CMK (cell line): ENCODE data around the gene XPO4.
"Not testable (repeated sequence)": the region's sequence is repeated elsewhere in the genome, so short reads cannot be mapped to it uniquely, and the experiment has no call there.

ENCODE experiments used
- DNase-seq: peaks from one replicate; pipeline ENCODE4 v3.0.0-alpha.2; 2010; ENCODE audit warnings: low read depth

Gene XPO4

GRCh38 chr13:20902438-20903163 is at the start of gene XPO4:
XPO4 (minus strand) TSS chr13:20902746; CDS start chr13:20902738, 8 bp downstream.
- DNase-seq: peak; percentile 27

- not testable (repeated sequence) for DNase-seq
Measured at GRCh38 chr13:20948001-20948400, 45.5 kb upstream of the XPO4 start.

- DNase-seq: no peak
Measured at GRCh38 chr13:20945952-20946383, 43.4 kb upstream of the XPO4 start.

DNA sequence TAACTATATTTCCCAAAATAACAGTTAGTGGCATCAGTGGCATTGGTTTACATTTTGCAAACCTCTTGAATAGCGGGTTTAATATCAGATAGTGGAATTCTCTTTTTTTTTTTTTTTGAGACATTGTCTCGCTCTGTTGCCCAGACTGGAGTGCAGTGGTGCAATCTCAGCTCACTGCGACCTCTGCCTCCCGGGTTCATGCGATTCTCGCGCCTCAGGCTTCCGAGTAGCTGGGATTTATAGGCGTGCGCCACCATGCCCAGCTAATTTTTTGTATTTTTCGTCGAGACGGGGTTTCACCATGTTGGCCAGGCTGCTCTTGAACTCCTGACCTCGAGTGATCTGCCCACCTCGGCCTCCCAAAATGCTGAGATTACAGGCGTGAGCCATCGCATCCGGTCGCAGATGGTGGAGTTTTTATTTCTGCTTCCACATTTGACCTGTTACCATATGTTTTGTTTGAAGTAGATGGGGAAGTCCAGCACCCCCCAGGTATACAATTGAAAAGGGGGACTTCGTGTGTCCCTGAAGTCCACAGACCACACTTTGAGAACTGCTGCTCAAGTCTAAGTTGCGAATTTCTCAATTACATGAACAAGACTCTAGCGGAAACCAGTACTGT is 40.5 kb upstream of the XPO4 start:
- DNase-seq: no peak

GRCh38 chr13:20940511-20940910 is 38.0 kb upstream of the XPO4 start:
- DNase-seq: not testable (repeated sequence)

DNA sequence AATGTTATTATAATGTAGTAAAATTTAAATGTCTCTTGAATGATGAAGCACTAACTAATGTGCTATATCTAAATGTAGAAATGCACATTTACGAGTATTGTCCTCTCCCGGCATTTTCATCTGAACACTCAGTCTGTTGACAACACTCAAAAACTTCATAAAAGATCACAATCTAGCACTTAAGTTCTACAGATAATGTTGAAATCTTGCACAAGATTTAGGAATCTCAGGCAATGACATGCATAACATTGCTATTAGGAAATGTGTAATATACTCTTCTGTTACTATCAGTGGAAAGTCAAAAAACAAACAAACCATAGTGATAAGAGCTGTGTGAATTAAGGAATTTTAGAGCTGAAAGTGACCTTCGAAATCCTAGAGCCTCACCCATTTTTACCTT is 37.5 kb upstream of the XPO4 start:
- no peak for DNase-seq

DNA sequence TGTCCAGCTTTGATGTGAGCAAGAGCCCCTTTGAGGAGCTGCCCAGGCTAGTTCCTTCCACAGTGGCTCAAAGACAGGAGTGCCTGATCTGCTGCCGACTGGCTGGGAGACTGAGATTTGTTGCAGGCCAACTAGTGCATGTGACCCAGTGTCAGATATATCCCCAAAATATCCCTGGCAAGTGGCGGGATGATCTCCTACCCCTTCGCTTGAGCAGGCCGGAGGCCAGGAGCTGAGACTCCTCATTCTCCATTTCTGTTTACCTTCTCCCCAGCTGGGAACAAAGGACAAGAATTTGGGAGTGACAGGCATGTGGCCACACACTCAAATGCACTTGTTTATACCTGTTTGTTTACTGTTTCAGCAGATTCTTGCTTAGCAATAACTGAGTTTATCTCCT is 37.1 kb upstream of the XPO4 start:
- DNase-seq: no peak

GRCh38 chr13:20938302-20938701 is 35.8 kb upstream of the XPO4 start:
- no peak for DNase-seq

GRCh38 chr13:20927596-20928257 is 25.2 kb upstream of the XPO4 start:
- DNase-seq: no peak

- DNase-seq: not testable (repeated sequence)
Measured at GRCh38 chr13:20925395-20925790, 22.8 kb upstream of the XPO4 start.

DNA sequence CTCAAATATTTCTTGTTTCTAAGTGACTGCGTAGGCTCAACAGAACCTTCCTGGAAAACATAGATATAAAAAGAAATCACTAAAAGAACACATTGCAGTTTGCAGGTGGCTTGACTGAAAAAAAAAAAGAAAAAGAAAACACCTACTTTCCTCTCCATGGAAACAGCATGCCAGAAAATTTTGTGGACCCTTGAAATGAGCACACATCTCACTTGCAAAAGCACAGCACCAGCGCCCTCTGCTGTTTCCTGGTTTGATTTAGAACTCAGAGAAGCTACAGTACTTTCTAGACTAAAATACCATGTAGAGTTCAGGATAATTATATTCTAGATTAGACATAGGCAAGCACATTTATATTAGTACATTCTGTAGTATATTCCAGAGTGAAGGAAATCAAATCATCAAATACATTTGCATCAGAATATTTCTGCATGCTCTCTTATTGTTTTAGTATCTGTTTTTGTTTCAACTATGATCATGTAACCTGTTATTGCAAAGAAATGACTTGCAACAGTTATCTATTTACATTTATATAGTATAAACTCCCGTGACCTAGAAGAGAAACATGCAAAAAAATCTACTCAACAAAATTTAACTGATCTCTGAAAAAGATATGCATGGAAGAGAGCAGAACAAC is 22.3 kb upstream of the XPO4 start:
- DNase-seq: peak; percentile 29

GRCh38 chr13:20923272-20923671 is 20.7 kb upstream of the XPO4 start:
- DNase-seq: no peak

DNA sequence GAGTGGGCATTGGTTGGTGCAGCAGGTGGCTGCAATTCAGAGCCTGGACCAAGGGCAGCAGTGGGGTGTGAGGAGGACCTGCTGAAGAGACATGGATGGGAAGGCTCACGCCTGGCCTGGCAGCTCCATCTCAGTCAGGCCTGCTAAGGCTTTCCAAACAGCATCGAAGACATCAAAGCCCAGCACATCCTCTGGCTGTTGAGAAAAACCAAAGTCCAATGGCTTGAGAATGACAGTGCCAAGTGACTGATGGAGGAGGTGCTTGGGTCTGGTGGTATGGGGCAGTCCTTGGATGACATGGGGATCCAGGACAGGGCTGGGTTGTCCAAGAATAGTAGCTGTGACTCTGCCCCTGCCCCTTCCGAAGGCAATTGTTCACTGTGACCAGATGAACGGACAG is 19.0 kb upstream of the XPO4 start:
- DNase-seq: no peak

GRCh38 chr13:20915676-20916075 is 13.1 kb upstream of the XPO4 start:
- not testable (repeated sequence) for DNase-seq

- no peak for DNase-seq
Measured at GRCh38 chr13:20911037-20911436, 8.5 kb upstream of the XPO4 start.

DNA sequence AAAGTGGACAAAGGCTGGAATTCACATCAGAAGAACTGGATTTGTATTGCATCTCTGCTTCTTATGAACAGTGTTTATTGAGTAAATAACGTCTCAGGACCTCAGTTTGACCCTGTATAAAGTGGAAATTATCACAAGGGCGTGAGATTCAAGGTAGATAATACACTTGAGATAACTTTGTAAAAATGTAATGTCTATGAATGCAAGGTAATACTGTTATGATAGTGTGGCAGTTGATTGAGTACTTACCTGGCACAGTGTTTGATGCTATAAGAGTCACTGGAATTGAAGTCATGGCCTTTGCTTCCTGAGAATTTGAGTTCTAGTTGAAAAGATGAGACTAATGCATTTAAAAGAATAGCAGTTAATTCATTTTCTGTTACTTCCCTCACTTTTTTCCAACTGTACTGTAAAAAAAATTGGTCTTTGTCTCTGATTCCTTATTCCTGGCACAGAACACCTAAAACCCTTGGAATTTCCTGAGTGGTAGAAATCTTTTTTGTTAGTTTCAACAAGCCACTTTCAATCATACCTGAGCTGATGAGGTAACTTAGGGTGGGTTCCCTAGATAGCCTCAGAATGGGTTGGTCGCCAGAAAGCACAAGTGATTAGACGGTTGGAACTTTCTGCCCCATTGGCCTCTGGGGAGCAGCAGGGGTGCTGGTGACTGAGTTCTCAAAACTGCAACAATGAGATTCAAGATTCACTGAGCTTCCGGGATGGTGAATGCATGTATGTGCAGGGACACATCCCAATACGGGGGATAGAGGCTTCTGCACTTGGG is 6.4 kb upstream of the XPO4 start:
- no peak for DNase-seq

- DNase-seq: no peak
Measured at GRCh38 chr13:20904908-20905307, 2.4 kb upstream of the XPO4 start.

GRCh38 chr13:20903164-20903475 is 574 bp upstream of the XPO4 start:
- DNase-seq: no peak

DNA sequence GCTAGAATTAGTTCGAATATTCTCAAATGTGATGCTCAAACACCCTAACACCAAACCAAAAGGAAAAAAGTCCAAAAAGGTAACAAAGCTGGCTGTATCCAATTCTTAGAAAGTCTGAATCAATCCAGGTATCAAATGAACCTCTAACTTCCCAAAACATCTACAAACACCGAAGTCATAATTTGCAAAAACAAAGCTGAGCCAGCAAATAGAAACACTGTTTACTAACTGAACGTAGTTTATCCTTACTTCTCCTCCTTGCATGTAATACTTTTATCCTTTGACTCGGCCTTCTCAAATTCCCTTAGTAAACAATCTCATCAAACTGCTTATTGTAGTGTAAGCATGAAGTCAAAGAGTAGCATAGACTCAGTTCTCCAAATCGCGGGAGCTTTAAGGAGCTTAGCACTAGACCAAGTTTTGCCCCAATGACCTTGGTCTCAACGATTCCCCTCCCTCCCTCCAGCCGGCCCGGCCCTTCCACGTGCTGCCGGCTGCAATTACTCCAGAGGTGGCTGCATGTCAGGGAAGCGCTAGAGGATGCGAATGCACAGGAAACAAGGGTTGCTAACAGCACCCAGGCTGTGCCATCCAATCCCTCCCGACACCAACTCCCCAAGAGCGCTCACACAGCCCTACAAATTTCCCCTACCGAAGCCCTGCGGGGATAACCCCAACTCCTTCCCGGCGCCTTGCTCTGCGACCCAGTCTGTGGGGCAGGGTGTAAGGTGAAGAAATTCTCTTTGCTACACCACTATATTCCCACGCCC is 693 bp downstream of the XPO4 start:
- DNase-seq: no peak

DNA sequence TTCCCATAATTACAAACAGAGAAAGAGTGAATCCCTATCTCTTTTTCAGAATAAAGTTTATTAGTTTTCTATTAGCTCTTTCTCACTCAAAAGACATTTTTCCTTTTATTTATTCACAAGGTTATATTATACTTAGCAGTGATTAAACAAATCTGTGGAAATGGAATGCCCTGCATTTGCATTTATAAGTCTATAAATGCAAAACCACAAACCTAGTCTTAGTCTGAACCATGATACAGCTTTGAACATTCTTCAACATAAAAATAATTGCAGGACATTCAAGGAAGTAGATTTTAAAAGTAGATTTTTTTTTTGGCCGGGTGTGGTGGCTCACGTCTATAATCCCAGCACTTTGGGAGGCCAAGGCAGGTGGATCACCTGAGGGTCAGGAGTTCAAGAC is 8.3 kb downstream of the XPO4 start:
- no peak for DNase-seq

DNA sequence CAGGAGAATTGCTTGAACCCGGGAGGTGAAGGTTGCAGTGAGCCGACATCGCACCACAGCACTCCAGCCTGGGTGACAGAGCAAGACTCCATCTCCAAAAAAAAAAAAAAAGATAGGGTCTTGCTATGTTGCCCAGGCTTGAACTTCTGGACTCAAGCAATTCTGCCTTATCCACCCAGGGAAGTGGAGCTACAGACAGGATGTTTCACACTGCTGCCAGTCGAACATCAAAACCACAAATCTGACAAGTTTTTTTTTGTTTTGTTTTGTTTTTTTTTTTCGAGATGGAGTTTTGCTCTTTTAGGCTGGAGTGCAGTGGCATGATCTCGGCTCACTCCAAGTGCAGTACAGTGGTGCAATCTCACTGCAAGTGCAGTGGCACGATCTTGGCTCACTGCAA is 10.8 kb downstream of the XPO4 start:
- DNase-seq: no peak
